IMR-90 (cell line): ENCODE measurements around the gene COL4A2. TPM values are rescaled to one million over a fixed set of nuclear protein-coding genes. Genes with fewer than 3 reads are reported as not detected.

Experiments used
- ATAC-seq: fragments of 200-7000 bp; cut with Tn5 transposase; 2 replicates; pipeline ENCODE4 v1.9.1; 2020; ENCODE audit warnings: low read depth, mild to moderate bottlenecking, moderate library complexity
- BruUV-seq: library from RNA; stranded (reverse); fragments of 400-500 nt; replicated peaks from 2 replicates; lab custom pipeline; 2021; lab: Mats Ljungman, UMichigan
- CTCF ChIA-PET: fragments of 300-600 bp; formaldehyde crosslinking; extraction: SDS; loops from one replicate; lab custom pipeline; 2021; ENCODE audit warnings: antibody characterized with exemption; lab: Yijun Ruan, JAX
- POLR2A ChIA-PET: fragments of 300-600 bp; sonication (Branson Sonifier 250); formaldehyde crosslinking; loops from one replicate; lab custom pipeline; 2022; ENCODE audit warnings: antibody characterized with exemption; ENCODE audit not compliant: unreplicated experiment; lab: Charles Lee
- DNase-seq: peaks from one replicate; pipeline ENCODE4 v3.0.0; 2013
- H2AFZ ChIP-seq: replicated peaks from 2 replicates; pipeline ENCODE3; 2013; ENCODE audit warnings: low read length, mild to moderate bottlenecking; ENCODE audit not compliant: poor library complexity
- H2AK5ac ChIP-seq: 2 replicates; pipeline ENCODE4 v1.6.1; 2013; ENCODE audit warnings: low read depth, low read length, inconsistent platforms
- H2AK9ac ChIP-seq: replicated peaks from 2 replicates; pipeline ENCODE3; 2013; ENCODE audit warnings: mild to moderate bottlenecking, low read depth, low read length, moderate library complexity; ENCODE audit not compliant: poor library complexity
- H2BK120ac ChIP-seq: 2 replicates; pipeline ENCODE4 v1.6.1; 2013; ENCODE audit warnings: low read depth, low read length, inconsistent platforms
- H2BK15ac ChIP-seq: 3 replicates; pipeline ENCODE4 v1.6.1; 2013; ENCODE audit warnings: low read depth, low read length, inconsistent platforms
- H2BK20ac ChIP-seq: 2 replicates; pipeline ENCODE4 v1.6.1; 2013; ENCODE audit warnings: low read depth, mild to moderate bottlenecking, inconsistent platforms, low read length, moderate library complexity
- H2BK5ac ChIP-seq: 2 replicates; pipeline ENCODE4 v1.6.1; 2013; ENCODE audit warnings: mild to moderate bottlenecking, low read depth, low read length, inconsistent platforms; ENCODE audit not compliant: poor library complexity, severe bottlenecking
- H3K14ac ChIP-seq: replicated peaks from 2 replicates; pipeline ENCODE4 v1.6.1; 2013; ENCODE audit warnings: low read depth, low read length, inconsistent platforms
- H3K18ac ChIP-seq: 2 replicates; pipeline ENCODE4 v1.6.1; 2013; ENCODE audit warnings: low read depth, low read length, control low read depth
- H3K23ac ChIP-seq: 2 replicates; pipeline ENCODE4 v1.6.1; 2013; ENCODE audit warnings: low read depth, low read length, inconsistent platforms
- H3K27ac ChIP-seq: 2 replicates; pipeline ENCODE4 v1.5.1; 2013; ENCODE audit warnings: mild to moderate bottlenecking, control low read depth, low read length; ENCODE audit not compliant: insufficient read depth
- H3K27me3 ChIP-seq: 2 replicates; pipeline ENCODE4 v1.6.1; 2013; ENCODE audit warnings: low read length; ENCODE audit not compliant: control insufficient read depth, insufficient read depth
- H3K36me3 ChIP-seq: 2 replicates; pipeline ENCODE4 v1.6.1; 2013; ENCODE audit warnings: low read length, mixed read lengths; ENCODE audit not compliant: control insufficient read depth, insufficient read depth
- H3K4ac ChIP-seq: 2 replicates; pipeline ENCODE4 v1.6.1; 2013; ENCODE audit warnings: low read depth, low read length, inconsistent platforms
- H3K4me1 ChIP-seq: 2 replicates; pipeline ENCODE4 v1.6.1; 2013; ENCODE audit warnings: low read length, mixed read lengths; ENCODE audit not compliant: control insufficient read depth, insufficient read depth
- H3K4me2 ChIP-seq: 2 replicates; pipeline ENCODE4 v1.6.1; 2013; ENCODE audit warnings: low read depth, mild to moderate bottlenecking, control low read depth, low read length, moderate library complexity
- H3K4me3 ChIP-seq: 2 replicates; pipeline ENCODE4 v1.5.1; 2013; ENCODE audit warnings: low read depth, mild to moderate bottlenecking, control low read depth, low read length, moderate library complexity; ENCODE audit not compliant: insufficient read depth
- H3K56ac ChIP-seq: 2 replicates; pipeline ENCODE4 v1.6.1; 2013; ENCODE audit warnings: low read length, inconsistent platforms; ENCODE audit not compliant: insufficient read depth; ENCODE audit errors: extremely low read depth
- H3K79me1 ChIP-seq, 2 experiments: 2 replicates each; pipeline ENCODE4 v1.6.1; 2013; ENCODE audit warnings: low read length in 2 of 2, inconsistent platforms in 1 of 2, low read depth in 1 of 2
- H3K9ac ChIP-seq: 2 replicates; pipeline ENCODE4 v1.6.1; 2013; ENCODE audit warnings: low read depth, low read length, control low read depth
- H3K9me1 ChIP-seq: 2 replicates; pipeline ENCODE4 v1.6.1; 2013; ENCODE audit warnings: low read length, inconsistent platforms; ENCODE audit not compliant: insufficient read depth
- H3K9me3 ChIP-seq: 2 replicates; pipeline ENCODE4 v1.6.1; 2013; ENCODE audit warnings: low read length; ENCODE audit not compliant: control insufficient read depth, insufficient read depth
- H4K20me1 ChIP-seq: 2 replicates; pipeline ENCODE4 v1.6.1; 2013; ENCODE audit warnings: low read length, inconsistent platforms; ENCODE audit not compliant: insufficient read depth
- H4K5ac ChIP-seq: 2 replicates; pipeline ENCODE4 v1.6.1; 2013; ENCODE audit warnings: mild to moderate bottlenecking, low read depth, low read length, control low read depth
- H4K8ac ChIP-seq, 2 experiments: 2 replicates each; pipeline ENCODE4 v1.6.1; 2013; ENCODE audit warnings: low read depth in 2 of 2, low read length in 2 of 2, control low read depth in 1 of 2, inconsistent platforms in 1 of 2
- H4K91ac ChIP-seq: 2 replicates; pipeline ENCODE4 v1.6.1; 2013; ENCODE audit warnings: low read depth, low read length, inconsistent platforms; ENCODE audit not compliant: insufficient read depth
- NFE2L2 ChIP-seq: fragments of 150-350 bp; IDR thresholded peaks from 2 replicates; pipeline ENCODE4 v1.6.1; 2016; ENCODE audit warnings: low read depth, mild to moderate bottlenecking, low read length
- RFX5 ChIP-seq: IDR thresholded peaks from 2 replicates; pipeline ENCODE4 v1.8.0; 2012; ENCODE audit warnings: low read depth, mild to moderate bottlenecking, low read length, moderate library complexity
- WGBS, 2 experiments: methylation state at CpG; one replicate each; pipeline versions ENCODE4 v1.1.5 to v1.1.7; 2013; ENCODE audit warnings: missing lambda C conversion rate in 2 of 2; ENCODE audit not compliant: insufficient read length in 1 of 2; ENCODE audit errors: extremely low coverage in 2 of 2; 5-methylcytosine and 5-hydroxymethylcytosine counted together
- dilution Hi-C: fragments of 300-500 bp; cut with HindIII; formaldehyde crosslinking; loops from one replicate; pipeline ENCODE4 v1.14.3; 2018; ENCODE audit warnings: low sequenced_read_pairs; ENCODE audit not compliant: unreplicated experiment
- in situ Hi-C: fragments of 300-500 bp; cut with MboI; formaldehyde crosslinking; loops from 3 replicates; pipeline ENCODE4 v1.14.3; 2019; ENCODE audit warnings: low sequenced_read_pairs, inconsistent platforms, mixed read lengths
- intact Hi-C: fragments of 100-400 bp; cut with micrococcal nuclease; formaldehyde crosslinking; loops from 2 replicates; pipeline ENCODE4 v1.10.0; 2022
- polyA plus RNA-seq, 3 experiments: library from polyadenylated mRNA; depleted of rRNA; stranded (reverse); fragments of >200 nt; gene quantifications; 2 replicates each; pipeline ENCODE4 v1.2.3, GENCODE V29; 2012; ENCODE audit warnings: low replicate concordance in 1 of 3
- total RNA-seq: library from RNA; depleted of rRNA; stranded (reverse); fragments of >200 nt; gene quantifications from 2 replicates; pipeline ENCODE4 v1.2.3, GENCODE V29; 2012

COL4A2 gene
- total and polyA plus RNA-seq, 2 of the 4 experiments (the other 2 are of a cell fraction): 90.7 to 457 TPM

GRCh38 chr13:110559429-110559943 is 252.4 kb downstream of the COL4A2 start:
- H3K4me2 ChIP-seq: peak overlapping the region; percentile 65
- peak overlapping the region; percentile 41; the same call in 1 of the 2 replicates for H3K27ac ChIP-seq

More at GRCh38 chr13:110559429-110559943, 252.4 kb downstream of the COL4A2 start:
- H2AK5ac ChIP-seq: no peak overlapping the region
- H4K91ac ChIP-seq: no peak overlapping the region
- H2BK15ac ChIP-seq: no peak overlapping the region
- H3K9ac ChIP-seq: peak overlapping the region; percentile 43; the same call in 1 of the 2 replicates
- H3K18ac ChIP-seq: no peak overlapping the region
- peak overlapping the region; percentile 52 for H3K4ac ChIP-seq
- H3K23ac ChIP-seq: no peak overlapping the region
- no TSS peak for BruUV-seq
- no peak overlapping the region for H4K5ac ChIP-seq
- no peak overlapping the region for H2BK5ac ChIP-seq
- no peak overlapping the region for H2BK20ac ChIP-seq
- no peak overlapping the region for H3K56ac ChIP-seq
- peaks cover 0 to 4% of the 10 kb centered on the region in 2 experiments; a peak in 1 of 4 replicates for H3K79me1 ChIP-seq
- H2AK9ac ChIP-seq: peak overlapping the region; percentile 0
- intact Hi-C loops (no loop called here), dilution Hi-C loops (no loop called here), in situ Hi-C loops (no loop called here)
- peaks cover 2% of the 10 kb centered on the region; the same call in 1 of the 2 replicates for H3K9me3 ChIP-seq
- H2BK120ac ChIP-seq: no peak overlapping the region
- DNase-seq: peak; percentile 62
- H3K4me1 ChIP-seq: peaks cover 8% of the 10 kb centered on the region
- H3K14ac ChIP-seq: peak overlapping the region; percentile 64
- H3K36me3 ChIP-seq: 0 out of 2 replicates have a peak, but pooled peaks cover 2% of the 10 kb centered on the region
- ATAC-seq: peak; percentile 22; the same call in 1 of the 2 replicates
- H3K4me3 ChIP-seq: peak overlapping the region; percentile 4
- ChIA-PET CTCF (no interaction called here), POLR2A (no interaction called here)
- peak overlapping the region in 1 of 2 experiments; percentile 49; a peak in 1 of 4 replicates for H4K8ac ChIP-seq
- 0 out of 2 replicates have a peak, but pooled peaks cover under 1% of the 10 kb centered on the region for H4K20me1 ChIP-seq
- 12% methylated on average over 5 of the region's 15 CpGs; no CpG with 5 or more reads in 1 of the 2 experiments for WGBS, 2 experiments
- peak overlapping the region; percentile 88 for H2AFZ ChIP-seq
- H3K9me1 ChIP-seq: peaks cover 3% of the 10 kb centered on the region; the same call in 1 of the 2 replicates
- TF ChIP-seq RFX5 (no peak), NFE2L2 (peak; percentile 28; the same call in 1 of the 2 replicates)
- no peaks in the 10 kb centered on the region for H3K27me3 ChIP-seq
